Kidney epithelial cell (primary cell): Measurements from ENCODE around the gene APOO. TPM values are rescaled to one million over a fixed set of nuclear protein-coding genes. Genes with fewer than 3 reads are reported as not detected.
A peak's percentile ranks its signal among the peaks of the same experiment; 100 is the strongest.

Experiments
- DNase-seq: peaks from one replicate; pipeline ENCODE4 v3.0.0-alpha.2; 2010; ENCODE audit warnings: low read depth
- H3K27me3 ChIP-seq: 2 replicates; pipeline ENCODE4 v1.6.0; 2011; ENCODE audit warnings: low read length; ENCODE audit not compliant: control insufficient read depth, insufficient read depth
- H3K36me3 ChIP-seq: 2 replicates; pipeline ENCODE4 v1.5.1; 2011; ENCODE audit warnings: low read length; ENCODE audit not compliant: control insufficient read depth, insufficient read depth
- H3K4me3 ChIP-seq: 2 replicates; pipeline ENCODE4 v1.5.1; 2011; ENCODE audit warnings: low read depth, mild to moderate bottlenecking, control low read depth, low read length
- CTCF ChIP-seq: IDR thresholded peaks from 2 replicates; pipeline ENCODE4 v1.5.1; 2011; ENCODE audit warnings: mild to moderate bottlenecking, moderate library complexity, low read length, control low read depth, inconsistent platforms; ENCODE audit not compliant: insufficient read depth, poor library complexity, severe bottlenecking
- total RNA-seq: library from RNA; depleted of rRNA; stranded (reverse); fragments of >200 nt; gene quantifications from 2 replicates; pipeline ENCODE4 v1.2.3, GENCODE V29; 2015

Gene APOO
- total RNA-seq, 1 donor from 2014 or later = 17.3 TPM

DNA sequence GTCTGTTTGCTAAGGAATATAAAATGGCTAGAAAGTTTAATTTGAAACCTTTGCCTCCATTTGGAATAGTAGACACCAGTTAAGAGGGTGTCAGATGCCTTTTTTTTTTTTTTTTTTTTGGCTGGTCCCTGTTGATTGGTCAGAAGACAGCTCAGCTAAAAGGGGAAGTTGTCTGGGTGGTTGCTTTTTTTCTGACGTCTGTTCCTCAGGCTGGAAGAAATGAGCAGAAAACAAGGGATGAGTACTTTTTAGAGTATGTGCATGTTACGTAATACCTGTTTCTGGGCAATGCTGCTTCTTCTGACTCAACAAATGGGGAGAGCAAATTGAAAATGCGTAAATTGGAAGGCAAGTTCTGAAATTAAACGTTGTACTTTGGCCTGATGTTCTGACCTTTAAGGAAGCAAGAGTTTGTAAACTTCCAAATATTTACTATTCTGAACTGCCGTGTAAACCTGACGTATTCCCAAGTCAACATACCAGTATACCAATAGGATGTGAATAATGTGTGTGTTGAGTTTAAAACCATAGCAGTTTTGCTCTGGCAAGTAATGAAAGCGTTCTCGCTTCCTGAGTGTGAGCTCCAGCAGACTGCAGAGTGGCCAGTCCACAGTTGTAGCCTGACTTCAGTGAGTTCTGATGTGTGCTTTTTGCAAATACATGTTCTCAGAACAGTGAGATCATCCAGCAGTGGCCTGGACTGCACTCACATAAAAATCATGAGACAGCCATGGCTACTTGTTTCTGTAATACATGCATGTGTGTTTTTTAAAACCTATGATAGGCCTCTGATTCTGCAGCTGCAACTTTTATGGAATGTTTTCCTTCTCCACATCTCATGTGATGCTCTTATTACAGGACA lies 123.0 kb downstream of the APOO start:
- DNase-seq = no peak
- TF ChIP-seq CTCF = no peak

DNA sequence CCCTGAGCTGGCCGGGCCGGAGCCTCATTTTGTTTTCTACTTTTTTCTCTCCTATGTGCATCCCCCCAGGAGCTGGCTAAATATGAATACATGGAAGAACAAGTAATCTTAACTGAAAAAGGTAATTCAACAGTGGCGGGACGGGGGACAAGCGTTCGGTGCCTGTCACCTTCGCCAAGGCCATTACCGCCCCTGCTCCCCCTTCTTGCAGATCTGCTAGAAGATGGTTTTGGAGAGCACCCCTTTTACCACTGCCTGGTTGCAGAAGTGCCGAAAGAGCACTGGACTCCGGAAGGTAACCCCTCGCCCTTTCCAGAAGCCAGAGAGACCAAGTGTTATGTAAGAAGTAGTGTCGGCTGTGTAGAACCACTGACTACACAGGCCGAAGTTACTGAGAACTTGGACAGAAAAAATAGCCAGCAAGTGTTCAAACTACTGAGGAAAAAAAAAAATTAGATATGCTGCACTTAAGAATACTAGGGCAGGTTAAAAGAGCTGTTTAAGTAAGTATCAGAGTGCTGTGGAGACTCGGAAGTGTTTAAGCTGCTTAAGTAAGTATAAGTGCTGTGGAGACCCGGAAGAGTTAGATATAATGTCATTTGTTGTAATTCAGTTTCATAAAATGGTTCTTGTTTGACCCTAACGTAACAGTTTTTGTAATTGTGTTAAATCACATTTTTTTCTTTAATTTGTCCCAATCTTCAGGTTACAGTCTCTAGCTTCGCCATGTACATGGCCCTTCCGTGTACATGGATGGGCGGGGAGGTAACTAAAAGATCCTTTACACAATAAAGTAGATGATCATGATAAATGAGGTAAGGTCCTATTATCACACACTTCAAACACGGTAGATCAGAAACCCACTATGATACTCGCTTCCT lies 123.9 kb downstream of the APOO start:
- H3K36me3 ChIP-seq = no peaks in the 10 kb centered on the region
- no peak for TF ChIP-seq CTCF
- H3K27me3 ChIP-seq = no peaks in the 10 kb centered on the region
- no peak for DNase-seq
- H3K4me3 ChIP-seq = peak overlapping the region; percentile 87

More for the DNA sequence above, 123.0 kb downstream of the APOO start:
- Histone ChIP-seq H3K36me3 (no peaks in the 10 kb centered on the region), H3K27me3 (no peaks in the 10 kb centered on the region), H3K4me3 (peak overlapping the region; percentile 87)

Other genes starting within 250 kb of the APOO start
- gene PRDX4, start 240.4 kb downstream of the APOO start, total RNA-seq = 181 and 193 TPM in 2 replicates
- 48.8 and 55.5 TPM in 2 replicates for gene ACOT9, start 164.7 kb downstream of the APOO start, total RNA-seq
- 1,000 and 1,207 TPM in 2 replicates for gene SAT1, start 124.8 kb downstream of the APOO start, total RNA-seq
- 0.34 TPM in 1 of 2 replicates, not detected in the other for gene CXorf58, start 68 bp upstream of the APOO start, total RNA-seq
- gene KLHL15, start 119.2 kb upstream of the APOO start, total RNA-seq = 4.4 and 4.6 TPM in 2 replicates
- 208 and 234 TPM in 2 replicates for gene EIF2S3, start 147.0 kb upstream of the APOO start, total RNA-seq
- gene ZFX, start 241.8 kb upstream of the APOO start, total RNA-seq = 17.6 and 19.7 TPM in 2 replicates